DND-41 (cell line): ENCODE results near the gene DUSP7.

Experiments used
- ATAC-seq: fragments of 200-7000 bp; cut with Tn5 transposase; 3 replicates; pipeline ENCODE4 v1.9.1; 2021; ENCODE audit warnings: low read depth; ENCODE audit not compliant: insufficient read depth
- DNase-seq: peaks from one replicate; pipeline ENCODE4 v3.0.0-alpha.2; 2020
- H2AFZ ChIP-seq: 2 replicates; pipeline ENCODE4 v1.6.0; 2012; ENCODE audit warnings: low read depth, low read length
- H3K27ac ChIP-seq: 2 replicates; pipeline ENCODE4 v1.5.1; 2012; ENCODE audit warnings: low read length, inconsistent platforms
- H3K27me3 ChIP-seq: fragments of 200-600 bp; sonication (generic); 2 replicates; pipeline ENCODE4 v1.6.0; 2012; ENCODE audit warnings: low read length, mild to moderate bottlenecking, inconsistent platforms; ENCODE audit not compliant: insufficient read depth, poor library complexity
- H3K36me3 ChIP-seq: 2 replicates; pipeline ENCODE4 v1.5.1; 2012; ENCODE audit warnings: low read length, inconsistent platforms; ENCODE audit not compliant: insufficient read depth
- H3K4me1 ChIP-seq: 2 replicates; pipeline ENCODE4 v1.5.1; 2012; ENCODE audit warnings: mild to moderate bottlenecking, low read length; ENCODE audit not compliant: insufficient read depth
- H3K4me2 ChIP-seq: 2 replicates; pipeline ENCODE4 v1.6.0; 2012; ENCODE audit warnings: mild to moderate bottlenecking, moderate library complexity, low read length, inconsistent platforms; ENCODE audit not compliant: insufficient read depth
- H3K4me3 ChIP-seq, 2 experiments: fragments of 200-600 bp in 1 of 2; shearing (Covaris generic) in 1 of 2; 2 replicates each; pipeline ENCODE4 v1.5.1; 2012 to 2016; ENCODE audit warnings: inconsistent platforms in 2 of 2, low read length in 2 of 2, mild to moderate bottlenecking in 2 of 2, low read depth in 1 of 2, moderate library complexity in 1 of 2
- H3K79me2 ChIP-seq: 2 replicates; pipeline ENCODE4 v1.6.0; 2012; ENCODE audit warnings: low read length, inconsistent platforms; ENCODE audit not compliant: insufficient read depth
- H3K9ac ChIP-seq: 2 replicates; pipeline ENCODE4 v1.6.0; 2012; ENCODE audit warnings: low read depth, mild to moderate bottlenecking, inconsistent platforms, low read length, moderate library complexity
- H3K9me3 ChIP-seq: 2 replicates; pipeline ENCODE4 v1.5.1; 2012; ENCODE audit warnings: low read length, moderate library complexity, mild to moderate bottlenecking, inconsistent platforms; ENCODE audit not compliant: insufficient read depth, severe bottlenecking
- H4K20me1 ChIP-seq: 2 replicates; pipeline ENCODE4 v1.6.0; 2012; ENCODE audit warnings: low read length; ENCODE audit not compliant: insufficient read depth
- CTCF ChIP-seq: IDR thresholded peaks from 2 replicates; pipeline ENCODE4 v1.5.1; 2012; ENCODE audit warnings: borderline replicate concordance, low read length, moderate library complexity, mild to moderate bottlenecking; ENCODE audit not compliant: poor library complexity, severe bottlenecking; ENCODE audit errors: extremely low read depth
- EZH2 ChIP-seq: IDR thresholded peaks from 3 replicates; pipeline ENCODE4 v1.6.1; 2012; ENCODE audit warnings: borderline replicate concordance, low read depth, mild to moderate bottlenecking, moderate library complexity, low read length, inconsistent platforms; ENCODE audit not compliant: severe bottlenecking

The DUSP7 gene

GRCh38 chr3:52079958-52080357, 23.6 kb upstream of the DUSP7 start:
- DNase-seq, result no peak
- Histone ChIP-seq H2AFZ (no peak overlapping the region), H3K36me3 (peaks cover 77% of the 10 kb centered on the region), H3K27me3 (no peaks in the 10 kb centered on the region), H3K4me2 (no peak overlapping the region), H3K79me2 (no peaks in the 10 kb centered on the region), H3K27ac (no peak overlapping the region), H4K20me1 (peaks cover 19% of the 10 kb centered on the region), H3K4me1 (no peaks in the 10 kb centered on the region), H3K9ac (no peak overlapping the region), H3K4me3 (no peak overlapping the region), H3K9me3 (no peaks in the 10 kb centered on the region)
- ATAC-seq, result no peak
- TF ChIP-seq EZH2, result no peak
- no peak for TF ChIP-seq CTCF

- Histone ChIP-seq H2AFZ (no peak overlapping the region), H3K9me3 (no peaks in the 10 kb centered on the region), H3K27ac (no peak overlapping the region), H3K9ac (no peak overlapping the region), H3K27me3 (no peaks in the 10 kb centered on the region), H3K79me2 (no peaks in the 10 kb centered on the region), H3K36me3 (peaks cover 77% of the 10 kb centered on the region), H3K4me2 (no peak overlapping the region), H4K20me1 (peaks cover 18% of the 10 kb centered on the region), H3K4me3 (no peak overlapping the region), H3K4me1 (no peaks in the 10 kb centered on the region)
- TF ChIP-seq CTCF (no peak), EZH2 (no peak)
- ATAC-seq (no peak), DNase-seq (no peak)
These were observed 22.6 kb upstream of the DUSP7 start for GRCh38 chr3:52078781-52079560.

- Histone ChIP-seq H4K20me1 (peaks cover 18% of the 10 kb centered on the region), H3K79me2 (no peaks in the 10 kb centered on the region), H3K4me3 (no peak overlapping the region), H3K4me1 (no peaks in the 10 kb centered on the region), H3K27me3 (no peaks in the 10 kb centered on the region), H3K4me2 (no peak overlapping the region), H3K36me3 (peaks cover 75% of the 10 kb centered on the region), H3K9ac (no peak overlapping the region), H3K27ac (no peak overlapping the region), H2AFZ (no peak overlapping the region), H3K9me3 (no peaks in the 10 kb centered on the region)
- TF ChIP-seq CTCF, result no peak
- TF ChIP-seq EZH2, result no peak
- no peak for ATAC-seq
- no peak for DNase-seq
These were observed 21.6 kb upstream of the DUSP7 start for GRCh38 chr3:52077925-52078324.
